H1 (cell line): Measurements from ENCODE around the gene CDKL1.

ENCODE experiments used
- ASH2L ChIP-seq: fragments of 200-600, 300-600 bp; sonication (generic); IDR thresholded peaks from one replicate; pipeline ENCODE4 v1.7.1; 2017; ENCODE audit warnings: low read length
- BCL11A ChIP-seq, 2 experiments: IDR thresholded peaks; one replicate each; pipeline ENCODE4 v1.6.1; 2011; ENCODE audit warnings: low read depth in 2 of 2, low read length in 2 of 2, mild to moderate bottlenecking in 2 of 2
- CTCF ChIP-seq, 3 experiments: IDR thresholded peaks; 1 replicate in 2 of 3; 2 replicates in 1 of 3; pipeline versions ENCODE4 v1.5.1 to v1.6.1; 2011; ENCODE audit warnings: low read length in 3 of 3, mild to moderate bottlenecking in 3 of 3, inconsistent platforms in 2 of 3, low read depth in 1 of 3, moderate library complexity in 1 of 3; ENCODE audit not compliant: insufficient read depth in 1 of 3; ENCODE audit errors: control extremely low read depth in 1 of 3
- EZH2 ChIP-seq: fragments of 200-600 bp; sonication (generic); IDR thresholded peaks from 2 replicates; pipeline ENCODE4 v1.7.1; 2012; ENCODE audit warnings: low read depth, mild to moderate bottlenecking, moderate library complexity, low read length, inconsistent platforms; ENCODE audit not compliant: severe bottlenecking
- JUN ChIP-seq: IDR thresholded peaks from 2 replicates; pipeline ENCODE4 v1.6.1; 2011; ENCODE audit warnings: low read depth, mild to moderate bottlenecking, improper control_type of control experiment, low read length
- MAX ChIP-seq: IDR thresholded peaks from 2 replicates; pipeline ENCODE4 v1.6.1; 2012; ENCODE audit warnings: inconsistent platforms
- POLR2A ChIP-seq, 2 experiments: IDR thresholded peaks; 1 replicate in 1 of 2; 2 replicates in 1 of 2; pipeline ENCODE4 v1.6.1; 2011; ENCODE audit warnings: low read depth in 2 of 2, low read length in 2 of 2, mild to moderate bottlenecking in 2 of 2; ENCODE audit errors: control extremely low read depth in 1 of 2
- POLR2AphosphoS5 ChIP-seq: IDR thresholded peaks from 2 replicates; pipeline ENCODE4 v1.6.1; 2011; ENCODE audit warnings: low read depth, low read length
- RFX5 ChIP-seq: IDR thresholded peaks from 2 replicates; pipeline ENCODE4 v1.6.1; 2011; ENCODE audit warnings: low read depth, low read length, improper control_type of control experiment, borderline replicate concordance
- SP1 ChIP-seq: IDR thresholded peaks from 2 replicates; pipeline ENCODE4 v1.6.1; 2011; ENCODE audit warnings: low read depth, low read length
- TAF1 ChIP-seq: IDR thresholded peaks from 2 replicates; pipeline ENCODE4 v1.6.1; 2011; ENCODE audit warnings: mild to moderate bottlenecking, low read depth, low read length
- YY1 ChIP-seq: IDR thresholded peaks from 2 replicates; pipeline ENCODE4 v1.6.1; 2011; ENCODE audit warnings: low read depth, mild to moderate bottlenecking, low read length
- ZNF274 ChIP-seq: IDR thresholded peaks from 2 replicates; pipeline ENCODE4 v1.7.0; 2012; ENCODE audit warnings: low read length, borderline replicate concordance; ENCODE audit errors: extremely low read depth

GRCh38 chr14:50410071-50410470, 13.4 kb upstream of the CDKL1 start:
- TF ChIP-seq POLR2A (IDR thresholded peaks at IDR 0.05; ENCODE audit: control extremely low read depth in 1 of 2, low read depth in 2 of 2, low read length in 2 of 2) (no peak), RFX5 (no peak), ASH2L (no peak), SP1 (no peak), TAF1 (no peak), POLR2AphosphoS5 (no peak), BCL11A (IDR thresholded peaks at IDR 0.05; ENCODE audit: low read depth in 2 of 2, low read length in 2 of 2) (no peak), CTCF (IDR thresholded peaks at IDR 0.05; ENCODE audit: control extremely low read depth in 1 of 3, insufficient read depth in 1 of 3, low read depth in 1 of 3, low read length in 3 of 3) (no peak), JUN (no peak), YY1 (no peak), MAX (no peak), ZNF274 (no peak), EZH2 (no peak)
